DMS53 treated with DMSO at 0.1 percent for 48 hours (cell line): ENCODE data around the gene AHSA1.

Source experiments
- DNase-seq: peaks from one replicate; lab custom pipeline; 2025; ENCODE audit not compliant: unreplicated experiment; lab: John Stamatoyannopoulos, UW

Gene AHSA1

DNA sequence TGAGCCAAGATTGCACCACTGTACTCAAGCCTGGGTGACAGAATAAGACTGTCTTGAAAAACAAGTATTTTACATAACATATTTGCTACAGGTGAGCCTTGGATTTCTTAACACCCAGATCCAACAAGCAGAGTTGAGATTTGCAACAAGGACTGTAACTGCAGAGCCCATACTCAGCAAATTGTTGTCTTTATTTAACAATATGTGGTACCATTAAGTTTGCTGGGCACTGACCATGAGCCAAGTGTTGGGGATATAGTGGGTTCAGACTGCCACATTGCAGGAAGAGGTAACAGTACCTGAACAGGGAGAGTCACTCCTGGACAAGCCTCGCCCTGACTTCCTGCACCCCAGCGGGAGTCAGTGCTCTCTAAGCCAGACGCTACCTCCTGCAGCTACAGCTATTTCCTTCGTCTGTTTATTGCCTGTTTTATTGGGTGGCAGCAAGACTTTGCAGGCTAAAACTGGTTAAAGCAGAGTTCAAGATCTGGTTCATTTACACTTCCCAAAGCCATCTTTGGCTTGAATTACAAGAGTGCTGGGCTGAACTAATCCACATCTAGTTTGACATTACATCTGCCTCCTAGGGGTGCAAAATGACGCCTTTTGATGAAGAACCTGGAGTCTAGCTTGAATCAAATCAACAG, 12.5 kb downstream of the AHSA1 start:
- DNase-seq: no peak

- no peak for DNase-seq
These were observed 16.0 kb downstream of the AHSA1 start for GRCh38 chr14:77473921-77474320.

DNA sequence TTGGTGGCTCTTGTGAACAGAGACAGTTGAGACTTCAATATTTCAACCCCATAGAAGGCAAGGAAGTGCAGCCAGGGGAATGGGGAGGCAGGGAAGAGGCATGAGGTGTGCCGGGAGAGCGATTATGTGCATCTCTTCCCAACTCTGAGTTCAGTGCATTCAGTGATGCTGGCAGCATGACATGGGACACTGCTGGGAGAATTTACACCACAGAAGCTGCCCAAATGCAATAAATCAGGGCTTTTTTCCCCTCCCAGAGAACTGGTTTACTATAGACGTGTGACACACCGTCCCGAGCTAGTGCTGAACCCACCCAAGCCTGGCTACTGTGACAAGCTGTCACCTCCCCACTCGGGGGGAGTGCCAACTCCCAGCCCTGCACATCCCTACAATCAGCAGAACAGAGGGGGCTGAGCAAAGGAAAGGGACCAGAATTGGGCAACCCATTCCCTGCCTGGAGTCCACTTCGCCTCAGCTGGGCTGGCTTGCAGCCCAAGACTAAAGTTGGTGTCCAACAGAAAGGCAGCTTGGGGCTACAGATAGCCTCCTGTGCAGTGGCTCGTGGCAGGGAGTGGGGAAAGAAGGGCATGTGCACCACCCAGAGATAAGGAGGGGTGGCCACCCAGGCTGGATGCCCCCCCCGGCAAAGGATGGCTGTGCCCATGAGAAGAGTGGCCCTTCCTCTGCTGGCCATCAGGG, 16.7 kb downstream of the AHSA1 start:
- no peak for DNase-seq

DNA sequence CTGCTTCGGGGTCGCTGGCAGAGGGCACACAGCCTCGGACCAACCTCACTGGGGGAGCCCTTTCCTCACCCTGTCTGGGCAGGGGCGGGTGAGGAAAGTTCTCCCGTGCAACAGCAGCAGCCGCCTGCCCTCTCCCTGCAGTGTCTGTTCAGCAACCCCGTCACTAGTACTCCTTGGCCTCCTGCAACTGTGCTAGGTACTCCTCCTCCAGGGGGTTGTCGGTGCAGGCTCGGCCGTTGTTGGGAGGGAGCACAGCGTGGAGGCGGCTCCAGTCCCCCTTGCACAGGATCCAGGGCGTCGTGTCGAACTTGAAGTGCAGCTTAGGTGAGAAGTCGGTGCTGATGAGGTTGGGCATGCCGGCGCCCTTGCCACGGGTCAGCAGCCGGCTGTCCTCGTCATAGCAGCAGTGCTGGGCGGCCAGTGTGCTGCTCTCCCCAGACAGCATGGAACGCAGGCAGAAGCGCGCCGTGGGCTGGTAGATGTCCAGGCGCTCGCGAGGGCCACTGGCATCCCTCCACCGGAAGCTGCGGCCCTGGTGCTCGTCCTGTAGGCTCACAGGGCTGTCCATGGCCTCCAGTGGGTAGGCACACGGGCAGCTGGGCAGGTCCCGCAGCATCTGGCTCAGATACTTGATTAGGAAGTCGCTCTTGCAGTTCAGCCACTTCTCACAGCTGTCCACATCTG, 17.7 kb downstream of the AHSA1 start:
- no peak for DNase-seq

- no peak for DNase-seq
These were observed 20.1 kb downstream of the AHSA1 start for GRCh38 chr14:77478029-77478428.

- no peak for DNase-seq
These were observed 20.9 kb downstream of the AHSA1 start for GRCh38 chr14:77478796-77479195.

DNA sequence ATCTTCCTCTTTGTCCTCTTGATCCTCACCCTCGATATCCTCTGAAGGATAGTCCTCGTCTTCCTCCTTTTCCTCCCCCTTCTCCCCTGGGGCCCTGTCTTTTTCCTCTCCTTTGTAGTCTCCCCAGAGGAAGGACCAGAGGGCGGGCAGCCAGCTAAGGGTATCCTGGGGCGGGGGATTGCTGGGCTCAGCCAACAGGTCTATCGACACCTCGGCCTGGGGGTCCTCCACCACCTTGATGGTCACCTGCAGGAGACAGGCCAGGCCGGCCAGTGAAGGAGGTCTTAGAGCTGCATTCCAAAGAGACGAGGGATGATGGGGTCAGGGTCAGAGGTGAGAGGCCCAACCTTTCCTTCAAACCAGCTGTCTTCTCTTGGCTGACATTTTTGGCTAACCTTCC, 24.5 kb downstream of the AHSA1 start:
- DNase-seq: no peak

- no peak for DNase-seq
These were observed 27.4 kb downstream of the AHSA1 start for GRCh38 chr14:77485256-77485655.

- no peak for DNase-seq
These were observed 28.2 kb downstream of the AHSA1 start for GRCh38 chr14:77485901-77486678.

DNA sequence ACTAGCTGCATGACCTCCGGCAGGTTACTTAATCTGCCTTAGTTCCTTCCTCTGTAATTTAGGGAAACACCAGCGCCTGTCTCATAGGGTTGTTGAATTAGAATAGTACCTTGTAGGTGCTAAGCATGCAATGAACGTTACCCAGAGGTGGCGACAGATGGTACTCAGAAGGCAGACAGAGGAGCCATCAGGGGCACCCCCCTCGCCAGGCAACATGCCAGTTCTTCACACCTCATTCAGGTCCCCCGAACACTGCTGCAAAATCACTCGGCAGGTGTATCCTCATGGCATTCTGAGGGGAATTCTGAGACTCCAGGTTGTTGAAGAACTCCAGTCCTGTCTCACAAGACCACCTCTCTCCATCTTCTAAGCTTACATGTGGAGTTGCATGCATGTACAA, 30.7 kb downstream of the AHSA1 start:
- DNase-seq: no peak

- no peak for DNase-seq
These were observed 31.1 kb downstream of the AHSA1 start for GRCh38 chr14:77489041-77489440.

GRCh38 chr14:77490347-77490986, 32.6 kb downstream of the AHSA1 start:
- DNase-seq: no peak

DNA sequence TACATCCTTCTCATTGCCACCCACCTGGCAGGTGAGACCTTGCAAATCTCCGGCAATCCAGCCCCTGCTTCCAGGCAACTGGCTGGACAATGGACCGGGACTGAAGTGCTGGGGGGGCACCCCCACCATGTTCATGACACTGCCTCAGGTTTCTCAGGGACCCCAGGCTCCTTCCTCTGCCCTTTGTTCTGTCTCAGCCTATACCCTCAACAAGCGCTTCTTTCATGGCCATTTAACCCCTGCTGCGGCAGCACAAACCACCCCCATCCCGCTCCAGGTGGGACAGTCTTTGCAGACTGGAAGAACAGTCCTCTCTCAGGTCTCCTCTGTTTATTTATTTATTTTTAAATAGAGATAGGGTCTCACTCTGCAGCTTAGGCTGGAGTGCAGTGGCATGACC, 33.2 kb downstream of the AHSA1 start:
- DNase-seq: no peak

DNA sequence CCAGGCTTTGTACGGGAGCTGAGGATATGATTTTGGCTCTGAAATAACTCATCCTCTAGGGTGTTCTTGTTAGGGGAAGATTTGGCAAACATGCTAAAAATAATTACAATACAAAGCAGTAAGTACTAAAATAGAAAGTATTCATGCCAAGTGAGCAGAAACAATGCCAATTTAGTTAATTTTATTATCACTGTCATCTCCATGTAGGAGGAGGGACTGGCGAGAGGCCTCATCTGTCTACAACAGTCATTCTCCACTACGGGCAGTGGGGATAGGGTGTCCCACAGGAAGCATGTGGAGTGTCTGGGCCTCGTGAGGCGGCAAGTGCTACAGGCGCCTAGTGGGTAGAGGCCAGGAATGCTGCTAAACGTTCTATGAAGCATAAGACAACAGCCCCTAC, 37.4 kb downstream of the AHSA1 start:
- no peak for DNase-seq

- peak; percentile 9 for DNase-seq
These were observed 40.5 kb downstream of the AHSA1 start, which contains the start of gene ISM2 for GRCh38 chr14:77498120-77498979. ISM2 (minus strand) TSS chr14:77498816; CDS start chr14:77498793, 23 bp downstream.

GRCh38 chr14:77498984-77499527, 41.2 kb downstream of the AHSA1 start:
- no peak for DNase-seq

- no peak for DNase-seq
These were observed 44.4 kb downstream of the AHSA1 start for GRCh38 chr14:77502109-77502782.

- no peak for DNase-seq
These were observed 45.2 kb downstream of the AHSA1 start for GRCh38 chr14:77503138-77503537.

- DNase-seq: no peak
These were observed 47.1 kb downstream of the AHSA1 start for GRCh38 chr14:77505031-77505430.
